Measurements from ENCODE around the gene KIDINS220.

Gene KIDINS220

DNA sequence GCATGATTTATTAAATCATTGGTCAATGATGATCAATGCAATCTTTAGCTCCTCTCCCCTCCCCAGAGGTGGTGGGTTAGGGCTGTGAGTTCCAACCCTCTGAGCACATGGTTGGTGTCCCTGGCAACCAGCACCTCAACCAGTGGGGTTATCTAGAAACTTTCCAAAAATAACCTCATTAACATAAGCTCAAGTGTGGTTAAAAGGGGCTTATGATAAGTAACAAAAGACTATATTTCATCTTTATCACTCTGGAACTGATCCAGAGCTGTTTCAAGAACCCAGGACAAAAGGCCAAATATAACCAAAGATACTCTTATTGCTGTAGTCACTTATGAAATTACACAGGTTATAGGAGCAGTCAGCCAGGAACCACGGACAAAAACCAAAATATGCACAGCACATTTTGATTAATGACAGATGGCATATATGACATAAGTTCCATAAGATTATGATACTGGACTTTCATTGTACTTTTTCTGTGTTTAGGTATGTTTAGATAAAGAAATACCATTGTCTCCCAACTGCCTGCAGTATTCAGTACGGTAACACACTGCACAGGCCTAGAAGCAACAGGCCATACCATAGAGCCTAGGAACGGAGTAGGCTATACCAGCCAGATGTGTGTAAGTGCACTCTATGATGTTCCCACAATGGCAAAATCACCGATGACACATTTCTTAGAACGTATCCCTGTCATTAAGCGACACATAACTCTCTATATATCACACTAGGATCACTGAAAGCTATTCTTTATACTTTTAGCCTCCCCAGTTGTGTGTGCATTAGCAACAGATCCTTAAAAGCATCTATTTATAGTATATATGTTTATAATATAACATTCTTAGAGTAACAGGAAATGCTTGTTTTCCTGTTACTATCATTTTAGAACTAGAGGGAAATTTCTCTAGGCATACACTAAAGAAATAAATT lies 31.9 kb downstream of the KIDINS220 start:
- no peak for DNase-seq (ENCODE audit: low read depth in 2 of 2)

DNA sequence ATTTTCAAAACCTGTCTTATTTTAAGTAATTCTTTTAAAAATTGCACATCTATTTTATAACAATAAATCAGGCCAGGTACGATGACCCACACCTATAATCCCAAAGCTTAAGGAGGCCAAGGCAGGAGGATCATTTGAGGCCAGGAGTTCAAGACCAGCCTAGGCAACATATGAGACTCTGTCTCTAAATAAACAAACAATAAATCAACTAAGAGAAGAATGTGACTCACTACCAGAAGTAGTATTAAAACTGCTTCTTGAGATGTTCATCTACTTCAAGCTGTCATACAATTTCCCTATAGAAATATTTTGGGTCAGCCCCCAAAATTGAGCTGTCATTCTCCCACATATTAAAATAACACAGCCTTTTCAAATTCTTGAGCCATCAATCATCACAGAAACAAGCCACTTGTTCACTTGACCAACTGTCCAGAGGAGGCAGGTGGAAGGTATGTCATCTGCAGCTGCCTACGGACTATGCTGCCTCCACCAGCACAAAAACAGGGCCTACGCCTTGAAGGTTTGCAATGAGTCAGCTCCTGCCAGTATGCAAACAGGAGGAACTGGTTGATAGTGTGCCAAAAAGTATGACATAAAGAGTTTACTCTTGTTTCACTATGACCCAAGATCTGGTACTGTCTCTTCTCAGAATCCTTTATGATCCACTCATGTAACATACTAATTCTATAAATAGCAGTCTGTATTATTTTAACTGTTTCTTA lies 33.6 kb downstream of the KIDINS220 start:
- DNase-seq (ENCODE audit: low read depth in 2 of 2), result peak; percentile 12 to 42

DNA sequence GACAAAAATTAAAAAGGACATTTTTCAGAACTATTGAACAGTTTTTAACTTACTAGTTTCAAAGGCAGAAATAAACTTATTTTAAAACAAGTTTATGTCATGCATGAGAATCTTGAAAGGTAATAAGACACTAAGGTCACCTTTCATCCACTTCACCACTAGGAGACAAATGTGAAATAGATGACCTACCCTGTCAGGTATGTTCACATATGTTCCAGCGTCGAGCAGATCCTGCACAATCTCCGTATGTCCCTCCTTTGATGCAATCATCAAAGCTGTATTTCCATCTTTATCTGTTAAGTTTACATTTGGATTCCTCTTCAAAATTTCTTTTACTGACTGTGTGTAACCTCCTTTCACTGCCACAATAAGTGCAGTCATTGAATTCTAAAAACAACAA lies 34.7 kb downstream of the KIDINS220 start:
- no peak for DNase-seq (ENCODE audit: low read depth in 2 of 2)

GRCh38 chr2:8800821-8801220 lies 36.6 kb downstream of the KIDINS220 start:
- no peak for DNase-seq (ENCODE audit: low read depth in 2 of 2)

GRCh38 chr2:8800218-8800617 lies 37.2 kb downstream of the KIDINS220 start:
- DNase-seq (ENCODE audit: low read depth in 2 of 2), result no peak

- no peak for DNase-seq (ENCODE audit: low read depth in 2 of 2)
Observed at GRCh38 chr2:8799004-8799403, 38.4 kb downstream of the KIDINS220 start.

DNA sequence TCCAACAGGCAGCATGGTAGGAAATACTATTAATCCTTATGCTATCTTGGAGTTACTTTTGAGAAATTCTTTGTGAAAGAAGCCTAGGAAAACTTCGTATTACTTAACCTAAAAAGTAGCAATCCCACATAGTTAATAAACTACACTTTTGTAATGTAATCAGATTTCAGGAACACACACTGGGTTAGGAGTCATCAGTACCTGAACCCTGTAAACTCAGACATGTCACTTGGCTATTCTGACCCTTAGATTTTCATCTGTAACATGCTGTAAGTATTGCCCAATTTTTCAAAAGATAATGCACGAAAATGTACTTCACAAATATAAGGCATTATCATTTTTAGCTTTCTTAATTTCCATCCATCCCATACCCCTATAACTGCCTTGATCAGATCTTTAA lies 39.0 kb downstream of the KIDINS220 start:
- DNase-seq (ENCODE audit: low read depth in 2 of 2), result no peak

DNA sequence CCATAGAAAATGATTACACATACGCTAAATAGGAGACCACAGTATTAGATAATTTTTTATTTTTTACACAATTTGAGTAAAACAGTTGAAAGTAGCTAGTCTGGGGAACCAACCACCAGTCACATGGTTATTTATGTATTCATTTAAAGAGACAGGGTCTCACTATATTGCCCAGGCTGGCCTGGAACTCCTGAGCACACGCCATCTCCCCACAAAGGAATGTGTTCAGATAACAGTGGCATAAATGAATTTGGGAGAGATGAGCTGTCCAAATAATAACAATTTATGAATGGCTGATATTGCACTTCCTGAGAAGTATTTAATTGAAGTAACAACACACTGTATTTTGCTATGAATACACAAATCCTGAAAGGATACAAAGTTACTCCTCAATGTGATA lies 39.7 kb downstream of the KIDINS220 start:
- DNase-seq (ENCODE audit: low read depth in 2 of 2), result no peak

GRCh38 chr2:8796878-8797550 lies 40.4 kb downstream of the KIDINS220 start:
- DNase-seq (ENCODE audit: low read depth in 2 of 2), result no peak

GRCh38 chr2:8796315-8796848 lies 41.0 kb downstream of the KIDINS220 start:
- DNase-seq (ENCODE audit: low read depth in 2 of 2), result no peak

- DNase-seq (ENCODE audit: low read depth in 2 of 2), result no peak
Observed at GRCh38 chr2:8794923-8795825, 42.2 kb downstream of the KIDINS220 start.

- DNase-seq (ENCODE audit: low read depth in 2 of 2), result no peak
Observed at GRCh38 chr2:8790739-8791162, 46.7 kb downstream of the KIDINS220 start.

- DNase-seq (ENCODE audit: low read depth in 2 of 2), result no peak
Observed at GRCh38 chr2:8786463-8786862, 51.0 kb downstream of the KIDINS220 start.

GRCh38 chr2:8779795-8780671 lies 57.4 kb downstream of the KIDINS220 start:
- no peak for DNase-seq (ENCODE audit: low read depth in 2 of 2)

- DNase-seq (ENCODE audit: low read depth in 2 of 2), result no peak
Observed at GRCh38 chr2:8774371-8774770, 63.0 kb downstream of the KIDINS220 start.

DNA sequence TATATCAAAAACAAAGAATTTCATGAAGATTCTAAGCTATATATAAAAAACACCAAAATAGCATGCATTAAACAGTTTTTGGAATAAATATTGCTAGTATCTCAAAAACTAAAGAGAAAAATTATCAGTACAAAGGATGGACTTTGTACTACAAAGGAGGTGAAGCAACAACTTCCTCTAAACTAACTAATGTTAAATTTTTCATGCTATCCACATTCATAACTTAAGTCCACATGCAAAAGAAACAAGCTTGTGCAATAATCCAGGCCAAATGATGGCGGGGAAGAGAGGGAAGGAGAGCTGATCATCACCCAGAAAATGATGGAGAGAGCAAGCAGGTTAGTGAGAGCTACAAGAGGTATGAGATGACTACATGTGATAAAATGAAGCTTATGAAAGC lies 70.1 kb downstream of the KIDINS220 start:
- DNase-seq (ENCODE audit: low read depth in 2 of 2), result no peak

- no peak for DNase-seq (ENCODE audit: low read depth in 2 of 2)
Observed at GRCh38 chr2:8761529-8762164, 75.8 kb downstream of the KIDINS220 start.

GRCh38 chr2:8756716-8757115 lies 80.7 kb downstream of the KIDINS220 start:
- DNase-seq (ENCODE audit: low read depth in 2 of 2), result no peak

GRCh38 chr2:8756230-8756629 lies 81.2 kb downstream of the KIDINS220 start:
- no peak for DNase-seq (ENCODE audit: low read depth in 2 of 2)

Data from stimulated activated CD4-positive, alpha-beta T cell treated with anti-CD3 and anti-CD28 coated beads, Interleukin-12 subunit alpha, Interleukin-12 subunit beta, amount 100 ng/mL, for 24 hours (primary cell).